Mesothelial cell of epicardium (in vitro differentiated cells): Measurements from ENCODE around the gene SAA4. TPM values are rescaled to one million over a fixed set of nuclear protein-coding genes. Genes with fewer than 3 reads are reported as not detected.
"Not testable (repeated sequence)": the region's sequence is repeated elsewhere in the genome, so short reads cannot be mapped to it uniquely, and the experiment has no call there.

Source experiments
- DNase-seq, 2 experiments: peaks; one replicate each; pipeline ENCODE4 v3.0.0; 2021; ENCODE audit warnings: low spot score in 2 of 2; ENCODE audit not compliant: unreplicated experiment in 2 of 2
- H3K27ac Mint-ChIP-seq: 2 replicates; pipeline ENCODE4 v1.8.0; 2021; ENCODE audit warnings: mixed read lengths
- H3K27me3 Mint-ChIP-seq: 2 replicates; pipeline ENCODE4 v1.8.0; 2021; ENCODE audit warnings: low read depth, mixed read lengths
- H3K36me3 Mint-ChIP-seq: 2 replicates; pipeline ENCODE4 v1.8.0; 2021; ENCODE audit warnings: mixed read lengths
- H3K4me1 Mint-ChIP-seq: 2 replicates; pipeline ENCODE4 v1.8.0; 2021; ENCODE audit warnings: mixed read lengths
- H3K4me3 Mint-ChIP-seq: 2 replicates; pipeline ENCODE4 v1.8.0; 2021; ENCODE audit warnings: mild to moderate bottlenecking, moderate library complexity, mixed read lengths
- H3K9me3 Mint-ChIP-seq: 2 replicates; pipeline ENCODE4 v1.8.0; 2021; ENCODE audit warnings: mixed read lengths
- total RNA-seq: library from RNA; stranded (reverse); gene quantifications from 3 replicates; pipeline ENCODE4 v1.2.1, GENCODE V29; 2021
- TF ChIP-seq, protein P1 (sequence below): fragments of 200-600 bp; sonication (generic); IDR thresholded peaks from one replicate; pipeline ENCODE4 v1.5.0; 2021; ENCODE audit warnings: antibody characterized with exemption; ENCODE audit not compliant: unreplicated experiment

SAA4 gene
- total RNA-seq, 1 donor from 2014 or later: not detected

DNA sequence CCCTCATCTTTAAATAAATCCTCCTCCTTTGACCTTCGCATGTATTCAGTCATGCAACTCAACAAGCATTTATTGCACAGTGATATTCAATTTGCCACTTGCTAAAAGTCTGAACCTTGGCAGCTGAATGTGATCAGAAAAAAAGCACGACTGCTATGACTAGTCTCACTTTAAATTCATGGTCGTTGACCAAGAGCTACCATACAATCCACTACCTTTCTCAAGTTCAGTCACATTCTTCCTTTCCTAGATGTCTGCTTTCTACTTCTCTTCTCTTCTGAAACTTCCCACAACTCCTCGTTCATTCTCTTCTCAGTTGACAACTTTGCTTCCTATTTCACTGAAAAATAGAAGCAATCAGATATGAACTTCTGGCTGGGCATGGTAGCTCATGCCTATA is 27.4 kb upstream of the SAA4 start:
- Mint-ChIP-seq H3K4me1 (no peaks in the 10 kb centered on the region), H3K4me3 (no peak overlapping the region), H3K27ac (no peak overlapping the region), H3K27me3 (no peaks in the 10 kb centered on the region), H3K36me3 (no peaks in the 10 kb centered on the region), H3K9me3 (no peaks in the 10 kb centered on the region)
- DNase-seq: no peak
- TF ChIP-seq, protein P1, sequence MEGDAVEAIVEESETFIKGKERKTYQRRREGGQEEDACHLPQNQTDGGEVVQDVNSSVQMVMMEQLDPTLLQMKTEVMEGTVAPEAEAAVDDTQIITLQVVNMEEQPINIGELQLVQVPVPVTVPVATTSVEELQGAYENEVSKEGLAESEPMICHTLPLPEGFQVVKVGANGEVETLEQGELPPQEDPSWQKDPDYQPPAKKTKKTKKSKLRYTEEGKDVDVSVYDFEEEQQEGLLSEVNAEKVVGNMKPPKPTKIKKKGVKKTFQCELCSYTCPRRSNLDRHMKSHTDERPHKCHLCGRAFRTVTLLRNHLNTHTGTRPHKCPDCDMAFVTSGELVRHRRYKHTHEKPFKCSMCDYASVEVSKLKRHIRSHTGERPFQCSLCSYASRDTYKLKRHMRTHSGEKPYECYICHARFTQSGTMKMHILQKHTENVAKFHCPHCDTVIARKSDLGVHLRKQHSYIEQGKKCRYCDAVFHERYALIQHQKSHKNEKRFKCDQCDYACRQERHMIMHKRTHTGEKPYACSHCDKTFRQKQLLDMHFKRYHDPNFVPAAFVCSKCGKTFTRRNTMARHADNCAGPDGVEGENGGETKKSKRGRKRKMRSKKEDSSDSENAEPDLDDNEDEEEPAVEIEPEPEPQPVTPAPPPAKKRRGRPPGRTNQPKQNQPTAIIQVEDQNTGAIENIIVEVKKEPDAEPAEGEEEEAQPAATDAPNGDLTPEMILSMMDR: no peak

DNA sequence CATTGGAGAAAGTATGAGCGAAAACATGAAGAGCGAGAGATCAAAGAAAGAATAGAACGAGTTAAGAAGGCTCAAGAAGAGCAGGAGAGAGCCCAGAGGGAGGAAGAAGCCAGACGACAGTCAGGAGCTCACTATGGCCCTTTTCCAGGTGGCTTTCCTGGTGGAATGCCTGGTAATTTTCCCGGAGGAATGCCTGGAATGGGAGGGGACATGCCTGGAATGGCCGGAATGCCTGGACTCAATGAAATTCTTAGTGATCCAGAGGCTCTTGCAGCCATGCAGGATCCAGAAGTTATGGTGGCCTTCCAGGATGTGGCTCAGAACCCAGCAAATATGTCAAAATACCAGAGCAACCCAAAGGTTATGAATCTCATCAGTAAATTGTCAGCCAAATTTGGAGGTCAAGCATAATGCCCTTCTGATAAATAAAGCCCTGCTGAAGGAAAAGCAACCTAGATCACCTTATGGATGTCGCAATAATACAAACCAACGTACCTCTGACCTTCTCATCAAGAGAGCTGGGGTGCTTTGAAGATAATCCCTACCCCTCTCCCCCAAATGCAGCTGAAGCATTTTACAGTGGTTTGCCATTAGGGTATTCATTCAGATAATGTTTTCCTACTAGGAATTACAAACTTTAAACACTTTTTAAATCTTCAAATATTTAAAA is 26.2 kb upstream of the SAA4 start:
- not testable (repeated sequence) for H3K9me3 Mint-ChIP-seq, H3K36me3 Mint-ChIP-seq, H3K27ac Mint-ChIP-seq, DNase-seq, H3K4me3 Mint-ChIP-seq, H3K4me1 Mint-ChIP-seq, H3K27me3 Mint-ChIP-seq

DNA sequence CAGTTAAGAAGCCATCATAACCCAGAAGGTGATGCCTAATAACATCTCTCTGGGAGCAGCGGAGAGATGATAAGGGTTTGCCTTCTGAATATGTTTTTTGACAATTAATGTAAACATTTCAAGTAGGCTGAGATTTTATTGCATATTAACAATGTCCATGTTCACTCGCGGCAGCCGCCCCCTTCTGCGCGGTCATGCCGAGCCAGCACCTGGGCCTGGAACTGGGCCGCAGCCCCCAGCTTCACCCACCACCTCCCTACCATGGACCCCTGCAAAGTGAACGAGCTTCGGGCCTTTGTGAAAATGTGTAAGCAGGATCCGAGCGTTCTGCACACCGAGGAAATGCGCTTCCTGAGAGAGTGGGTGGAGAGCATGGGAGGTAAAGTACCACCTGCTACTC is 25.1 kb upstream of the SAA4 start:
- H3K4me1 Mint-ChIP-seq: no peaks in the 10 kb centered on the region
- no peak overlapping the region for H3K27ac Mint-ChIP-seq
- H3K4me3 Mint-ChIP-seq: no peak overlapping the region
- DNase-seq: no peak
- H3K36me3 Mint-ChIP-seq: no peaks in the 10 kb centered on the region
- no peaks in the 10 kb centered on the region for H3K27me3 Mint-ChIP-seq
- no peaks in the 10 kb centered on the region for H3K9me3 Mint-ChIP-seq
- TF ChIP-seq, protein P1: no peak

DNA sequence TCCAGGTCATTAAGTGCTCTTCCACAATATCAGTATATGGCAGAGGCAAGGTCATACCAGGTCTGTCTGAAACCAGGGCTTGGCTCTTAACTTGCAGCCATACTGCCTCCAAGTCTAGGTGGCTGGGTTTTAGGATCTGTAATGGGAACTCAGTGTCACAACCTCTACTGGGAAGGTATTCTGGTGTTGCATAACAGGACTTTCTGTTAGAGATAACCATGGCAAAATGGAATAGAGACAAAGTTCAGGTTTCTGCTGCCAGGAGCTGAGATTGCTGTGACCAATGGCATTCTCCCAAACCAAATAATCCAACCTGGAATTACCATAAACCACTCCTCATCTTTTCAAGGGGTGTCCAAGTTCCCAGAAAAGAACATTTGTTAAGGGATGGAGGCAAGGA is 22.7 kb upstream of the SAA4 start:
- no peaks in the 10 kb centered on the region for H3K27me3 Mint-ChIP-seq
- no peak overlapping the region for H3K4me3 Mint-ChIP-seq
- H3K4me1 Mint-ChIP-seq: no peaks in the 10 kb centered on the region
- H3K36me3 Mint-ChIP-seq: no peaks in the 10 kb centered on the region
- DNase-seq: no peak
- TF ChIP-seq, protein P1: no peak
- H3K9me3 Mint-ChIP-seq: no peaks in the 10 kb centered on the region
- H3K27ac Mint-ChIP-seq: no peak overlapping the region

DNA sequence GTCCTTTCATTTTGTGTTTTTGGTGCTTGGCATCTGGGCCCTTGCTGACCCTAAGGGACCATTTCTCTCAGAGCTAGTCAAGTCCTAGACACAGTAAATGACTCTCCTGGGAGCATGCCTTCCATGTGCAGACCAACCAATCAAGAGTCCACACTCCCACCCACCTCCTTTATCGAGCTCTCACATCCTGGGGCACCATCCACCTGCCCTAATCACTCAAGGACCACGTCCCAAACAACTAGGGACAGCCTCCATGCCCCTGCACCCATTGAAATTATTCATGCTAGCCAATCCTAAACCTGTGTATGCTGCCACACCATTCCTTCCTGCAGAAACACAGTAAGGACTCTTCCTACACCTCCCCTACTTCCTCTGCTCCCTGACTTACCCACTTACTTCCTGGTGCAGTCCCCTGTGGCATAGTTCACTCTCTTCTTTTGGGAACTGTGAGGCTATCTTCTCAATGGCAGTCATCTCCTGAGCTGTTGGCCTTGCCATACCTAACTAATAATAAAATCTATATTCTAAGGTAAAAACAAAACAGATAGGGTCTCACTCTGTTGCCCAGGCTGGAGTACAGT is 18.3 kb upstream of the SAA4 start:
- H3K4me3 Mint-ChIP-seq: no peak overlapping the region
- no peak overlapping the region for H3K27ac Mint-ChIP-seq
- no peaks in the 10 kb centered on the region for H3K36me3 Mint-ChIP-seq
- no peaks in the 10 kb centered on the region for H3K4me1 Mint-ChIP-seq
- no peak for DNase-seq
- H3K9me3 Mint-ChIP-seq: no peaks in the 10 kb centered on the region
- TF ChIP-seq, protein P1: no peak
- no peaks in the 10 kb centered on the region for H3K27me3 Mint-ChIP-seq

DNA sequence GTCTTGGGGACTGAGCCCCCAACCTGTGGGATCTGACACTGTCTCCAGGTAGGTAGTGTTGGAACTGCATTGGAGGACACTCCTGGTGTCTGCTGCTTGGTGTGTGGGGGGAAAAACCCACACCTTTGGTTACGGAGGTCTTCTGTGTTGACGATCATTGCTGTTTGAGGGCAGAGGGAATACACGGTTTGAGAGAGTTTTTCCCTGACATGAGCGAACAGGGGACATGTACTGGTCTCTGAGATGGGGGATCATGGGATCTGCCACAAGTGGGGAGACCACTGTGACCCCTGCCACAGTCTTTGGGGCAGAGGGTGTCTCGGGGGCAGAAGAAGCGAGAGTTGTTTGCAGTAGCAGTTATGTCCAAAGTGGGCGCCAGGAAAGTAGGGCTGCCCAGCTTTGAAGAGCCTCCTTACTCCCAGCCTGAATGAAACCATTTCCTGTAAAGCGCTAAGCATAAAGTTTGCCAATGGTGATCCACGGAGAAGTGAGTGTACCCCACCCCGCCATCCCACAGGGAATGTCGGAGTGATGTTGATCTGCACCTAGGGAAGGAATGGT is 17.3 kb upstream of the SAA4 start:
- no peaks in the 10 kb centered on the region for H3K4me1 Mint-ChIP-seq
- no peaks in the 10 kb centered on the region for H3K9me3 Mint-ChIP-seq
- no peak for DNase-seq
- TF ChIP-seq, protein P1: no peak
- H3K27me3 Mint-ChIP-seq: no peaks in the 10 kb centered on the region
- H3K36me3 Mint-ChIP-seq: no peaks in the 10 kb centered on the region
- no peak overlapping the region for H3K27ac Mint-ChIP-seq
- no peak overlapping the region for H3K4me3 Mint-ChIP-seq
